Erythroblast (primary cell): ENCODE measurements around the gene CYTH2.
"Not testable (repeated sequence)": the region's sequence is repeated elsewhere in the genome, so short reads cannot be mapped to it uniquely, and the experiment has no call there.

Experiments
- DNase-seq, 2 experiments: peaks; one replicate each; lab custom pipeline; 2025; lab: John Stamatoyannopoulos, UW
- GATA1 ChIP-seq: IDR thresholded peaks from 2 replicates; pipeline ENCODE4 v1.6.1; 2011; ENCODE audit warnings: low read depth, mild to moderate bottlenecking, control low read depth, low read length, moderate library complexity
- POLR2A ChIP-seq: IDR thresholded peaks from 2 replicates; pipeline ENCODE4 v1.6.1; 2011; ENCODE audit warnings: mild to moderate bottlenecking, low read length

Gene CYTH2

GRCh38 chr19:48513289-48514122, 44.3 kb downstream of the CYTH2 start:
- DNase-seq, result no peak
- no peak for TF ChIP-seq POLR2A
- TF ChIP-seq GATA1, result no peak

GRCh38 chr19:48514123-48514458, 44.9 kb downstream of the CYTH2 start:
- TF ChIP-seq GATA1, result no peak
- TF ChIP-seq POLR2A, result no peak

GRCh38 chr19:48516536-48516935, 47.4 kb downstream of the CYTH2 start:
- TF ChIP-seq POLR2A (no peak), GATA1 (no peak)
- no peak for DNase-seq

More at GRCh38 chr19:48514123-48514458, 44.9 kb downstream of the CYTH2 start:
- no peak for DNase-seq

GRCh38 chr19:48518207-48518606, 49.0 kb downstream of the CYTH2 start:
- no peak for DNase-seq
- TF ChIP-seq POLR2A, result no peak
- TF ChIP-seq GATA1, result no peak

GRCh38 chr19:48519426-48519825, 50.3 kb downstream of the CYTH2 start:
- not testable (repeated sequence) for DNase-seq

GRCh38 chr19:48520134-48520533, 51.0 kb downstream of the CYTH2 start:
- no peak for DNase-seq
- TF ChIP-seq GATA1, result no peak
- no peak for TF ChIP-seq POLR2A

GRCh38 chr19:48524221-48524620, 55.1 kb downstream of the CYTH2 start:
- no peak for DNase-seq
- no peak for TF ChIP-seq GATA1
- no peak for TF ChIP-seq POLR2A

GRCh38 chr19:48524732-48525131, 55.6 kb downstream of the CYTH2 start:
- no peak for DNase-seq
- TF ChIP-seq GATA1 (no peak), POLR2A (no peak)

- TF ChIP-seq GATA1, result no peak
- no peak for TF ChIP-seq POLR2A
- DNase-seq, result no peak
Measured at GRCh38 chr19:48529156-48529555, 60.0 kb downstream of the CYTH2 start.

GRCh38 chr19:48530066-48530720, 61.0 kb downstream of the CYTH2 start:
- TF ChIP-seq POLR2A, result no peak
- TF ChIP-seq GATA1, result no peak
- no peak for DNase-seq

GRCh38 chr19:48530770-48531169, 61.6 kb downstream of the CYTH2 start:
- no peak for TF ChIP-seq POLR2A
- no peak for TF ChIP-seq GATA1
- DNase-seq, result no peak
